Ramos (cell line): ENCODE measurements around the gene DAGLA.

Source experiments
- in situ Hi-C: fragments of 300-500 bp; cut with MboI; formaldehyde crosslinking; loops from one replicate; pipeline ENCODE4 v1.14.3; 2022; ENCODE audit warnings: low sequenced_read_pairs; ENCODE audit not compliant: unreplicated experiment

The DAGLA gene

DNA sequence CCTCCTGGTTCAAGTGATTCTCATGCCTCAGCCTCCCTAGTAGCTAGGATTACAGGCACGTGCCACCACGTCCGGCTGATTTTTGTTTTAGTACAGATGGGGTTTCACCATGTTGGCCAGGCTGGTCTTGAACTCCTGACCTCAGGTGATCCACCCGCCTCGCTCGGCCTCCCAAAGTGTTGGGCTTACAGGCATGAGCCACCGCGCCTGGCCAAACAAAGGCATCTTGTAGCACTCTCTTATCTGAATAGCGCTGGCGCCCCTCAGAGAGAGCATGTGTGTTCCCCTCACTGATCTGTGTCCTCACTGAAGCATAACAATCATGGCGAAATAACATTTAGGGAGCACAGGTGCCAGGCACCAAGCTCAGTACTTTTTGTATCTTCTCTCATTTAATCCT, 7.2 kb downstream of the DAGLA start:
- in situ Hi-C loops: no loop called here

DNA sequence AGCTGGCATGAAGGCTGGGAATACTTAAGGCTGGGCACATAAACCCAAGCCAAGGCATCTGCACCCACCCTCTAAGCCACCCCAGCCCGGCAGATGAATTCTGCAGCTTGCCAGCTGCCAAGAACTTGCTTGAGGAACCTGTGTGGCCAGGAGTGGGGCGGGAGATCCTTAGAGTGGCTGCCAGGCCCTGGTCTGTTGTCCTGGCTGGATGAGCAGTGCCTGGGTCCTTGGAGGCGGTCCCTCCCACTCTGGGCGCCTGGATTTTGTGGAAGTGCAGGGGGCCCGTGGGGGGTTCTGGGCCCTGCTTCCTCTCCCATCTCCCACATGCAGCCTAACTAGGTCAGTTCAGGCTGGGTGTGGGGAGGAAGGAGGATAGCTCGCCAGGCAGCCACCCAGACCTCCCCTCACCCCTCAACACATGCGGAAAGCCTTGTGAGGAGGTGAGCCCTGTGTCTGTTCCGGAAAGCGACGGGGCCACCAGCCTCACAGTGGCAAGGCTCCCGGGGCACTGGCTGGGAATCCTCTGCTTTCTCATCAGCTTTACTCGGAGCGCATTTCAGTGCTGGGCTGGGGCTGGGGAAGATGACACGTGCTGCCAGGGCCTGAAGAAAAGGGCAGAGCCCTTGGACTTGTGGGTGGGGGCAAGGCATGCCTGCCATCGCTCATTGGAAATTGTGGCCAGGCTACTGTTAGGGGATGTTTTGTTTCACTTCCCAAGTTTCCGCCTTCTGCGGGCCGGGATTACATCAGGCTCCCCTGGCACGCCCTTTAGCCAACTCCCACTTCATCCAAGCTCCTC, 8.4 kb downstream of the DAGLA start:
- in situ Hi-C loops: no loop called here

DNA sequence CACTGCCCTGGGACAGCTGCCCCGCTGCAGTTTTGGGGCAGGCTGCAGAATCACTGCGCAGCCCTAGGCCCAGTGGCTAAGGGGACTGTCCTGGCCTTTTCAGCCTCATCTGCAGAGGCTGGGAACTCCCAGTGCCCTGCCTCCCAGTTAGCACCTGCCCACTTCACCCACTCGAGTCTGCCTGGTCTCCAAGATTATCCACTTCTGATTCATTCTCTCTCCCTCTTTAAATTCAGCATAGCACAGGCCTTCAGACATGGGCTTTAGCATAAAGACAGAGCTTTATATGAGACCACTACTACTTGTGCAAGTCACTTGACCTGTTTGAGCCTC, 8.9 kb downstream of the DAGLA start:
- in situ Hi-C loops: no loop called here

DNA sequence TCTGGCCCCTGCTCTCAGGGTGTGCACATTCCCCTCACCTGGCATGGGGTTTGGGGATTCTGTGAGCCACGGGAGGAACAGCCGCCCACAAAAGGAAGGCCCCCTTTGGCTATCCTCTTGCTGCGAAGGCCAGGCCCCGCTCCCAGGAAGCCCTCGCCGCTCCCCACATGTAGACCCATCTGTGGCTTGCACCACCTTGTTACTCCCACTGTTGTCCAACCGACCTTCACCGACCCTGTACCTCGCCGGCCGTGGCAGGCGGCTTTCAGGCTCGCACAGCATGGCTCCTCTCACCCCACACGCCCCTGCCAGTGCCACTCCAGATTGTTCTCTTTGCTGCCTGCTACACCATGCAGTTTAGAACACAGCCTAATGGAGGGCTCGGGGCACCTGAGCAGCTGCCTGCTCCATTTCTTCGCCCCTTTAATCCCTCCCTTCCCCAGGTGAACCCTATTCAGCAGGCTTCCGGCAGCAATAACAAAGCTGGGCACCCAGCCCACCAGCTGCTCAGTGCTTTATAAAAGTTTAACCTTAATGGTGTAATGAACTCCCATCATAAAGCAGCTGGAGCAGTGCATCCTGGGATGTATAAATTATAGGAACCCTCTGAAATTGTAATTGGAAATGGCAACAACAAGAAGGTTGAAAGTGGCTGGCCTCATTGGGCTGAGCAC, 10.7 kb downstream of the DAGLA start:
- in situ Hi-C loops: no loop called here

DNA sequence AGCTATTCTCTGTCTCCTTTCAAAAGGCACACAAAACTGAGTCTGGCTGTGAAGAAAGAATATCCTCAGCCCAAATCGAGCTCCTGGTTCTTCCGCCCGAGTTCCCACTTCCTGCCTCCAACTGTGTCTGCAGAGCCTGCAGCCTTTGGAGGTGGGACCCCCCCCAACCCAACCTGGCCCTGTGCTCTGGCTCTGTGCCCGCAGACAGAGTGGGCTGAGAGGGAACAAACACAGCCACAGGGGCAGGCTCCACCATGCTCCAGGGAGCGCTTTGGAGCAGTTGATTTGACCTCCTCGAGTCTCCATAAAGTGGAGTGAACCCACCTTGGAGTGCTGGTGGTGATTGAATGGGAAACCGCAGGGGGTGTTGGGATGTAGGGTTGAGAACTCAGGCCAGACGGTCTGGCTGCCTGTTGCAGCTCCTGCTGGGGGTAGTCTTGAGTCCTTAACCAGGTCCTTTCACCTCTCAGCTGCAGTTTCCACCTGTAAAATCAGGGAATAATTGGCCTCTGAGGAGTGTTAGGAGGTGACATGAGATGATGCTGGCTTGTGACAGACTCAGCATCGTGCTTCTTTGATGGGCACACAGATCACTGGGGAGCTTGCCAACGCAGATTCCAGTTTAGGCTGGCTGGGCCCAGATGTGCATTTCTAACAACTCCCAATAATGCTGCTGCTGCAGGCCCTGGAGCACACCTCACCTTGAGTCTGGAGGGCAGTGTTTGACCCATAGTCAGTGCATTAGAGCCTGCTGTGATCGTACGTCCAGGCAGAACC, 11.4 kb downstream of the DAGLA start:
- in situ Hi-C loops: no loop called here

DNA sequence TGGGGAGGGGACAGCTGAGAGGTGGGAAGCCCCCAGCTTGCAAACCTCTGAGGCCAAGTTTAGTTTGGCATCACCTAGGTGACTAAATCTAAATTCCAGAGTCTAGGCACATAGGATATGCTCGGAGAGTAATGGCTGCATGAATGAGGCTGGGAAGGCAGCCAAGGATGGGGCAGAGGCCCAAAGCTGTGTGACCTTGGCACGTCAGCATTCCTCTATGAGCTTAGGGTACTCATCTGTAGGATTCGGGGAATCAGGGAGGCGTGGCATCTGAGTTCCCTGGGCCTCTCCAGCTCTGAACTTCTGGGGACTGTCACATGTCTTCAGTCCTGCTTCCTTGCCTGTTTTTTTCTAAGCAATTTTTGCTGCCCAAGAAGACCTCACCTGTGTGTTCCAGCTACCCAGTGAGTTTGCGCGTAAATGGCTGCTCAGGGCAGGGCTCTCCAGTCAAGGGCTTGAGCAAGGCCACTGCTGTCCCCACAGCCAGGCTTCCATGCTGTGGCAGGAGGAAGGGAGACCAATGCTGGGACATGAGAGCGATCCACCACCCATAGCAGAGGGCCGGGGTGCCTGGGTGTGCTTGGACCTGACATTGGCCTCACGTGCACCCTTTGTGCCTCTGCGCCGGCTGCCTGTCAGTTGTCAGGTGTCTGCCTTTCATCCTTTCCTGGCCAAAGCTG, 13.9 kb downstream of the DAGLA start:
- in situ Hi-C loops: no loop called here

DNA sequence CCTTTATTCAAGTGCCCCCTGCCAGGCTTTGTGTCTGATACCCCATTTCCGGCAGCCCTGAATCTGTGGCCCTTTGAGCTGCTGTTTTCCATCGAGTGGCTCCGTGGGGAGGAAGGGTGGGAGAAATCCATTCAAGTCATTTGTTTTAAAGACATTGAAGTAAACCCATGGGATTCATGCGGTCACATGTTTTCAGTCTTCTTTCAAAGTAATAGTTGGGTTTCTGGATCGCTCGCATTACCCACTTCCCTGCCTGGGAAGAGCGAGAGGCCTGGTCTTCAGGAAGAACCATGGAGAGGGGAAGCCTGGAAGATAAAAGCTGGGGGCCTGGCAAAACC, 14.4 kb downstream of the DAGLA start:
- in situ Hi-C loops: no loop called here

DNA sequence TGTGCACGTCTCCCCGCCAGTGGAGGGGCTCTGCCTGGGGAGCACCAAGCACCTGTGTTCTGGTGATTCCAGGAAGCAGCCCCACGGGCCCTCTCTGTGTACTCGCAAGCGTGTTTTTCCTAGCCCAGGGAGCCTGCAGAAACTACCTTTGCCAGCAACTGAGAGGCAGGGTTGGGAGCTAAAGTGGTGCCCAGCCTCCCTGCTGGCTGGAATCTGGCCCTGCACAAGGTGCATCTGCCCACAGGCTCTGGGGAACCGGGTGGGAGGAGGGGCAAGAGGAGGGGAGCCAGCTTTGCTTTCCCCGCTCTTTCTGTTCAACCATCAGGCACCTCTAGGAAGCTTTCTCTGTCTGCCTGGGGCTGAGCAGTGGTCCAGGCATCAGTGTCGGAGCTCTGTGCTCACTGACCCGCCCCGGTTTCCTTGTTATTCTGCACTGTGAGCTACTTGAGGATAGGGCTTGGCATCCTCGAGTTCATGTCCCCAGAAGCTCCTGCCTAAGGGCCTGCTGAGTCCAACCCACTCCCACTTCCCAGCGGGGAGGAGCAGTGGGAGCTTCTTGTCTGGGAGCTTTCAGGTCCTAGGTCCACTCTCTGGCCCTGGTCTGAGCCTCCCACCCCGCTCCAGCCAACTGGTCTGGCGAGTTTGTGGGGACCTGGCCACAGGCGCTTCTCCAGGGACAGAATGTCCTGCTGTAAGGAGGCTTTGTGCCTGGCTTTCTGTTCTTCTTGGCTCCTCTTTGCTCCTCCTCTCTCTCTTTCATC, 14.9 kb downstream of the DAGLA start:
- in situ Hi-C loops: no loop called here

DNA sequence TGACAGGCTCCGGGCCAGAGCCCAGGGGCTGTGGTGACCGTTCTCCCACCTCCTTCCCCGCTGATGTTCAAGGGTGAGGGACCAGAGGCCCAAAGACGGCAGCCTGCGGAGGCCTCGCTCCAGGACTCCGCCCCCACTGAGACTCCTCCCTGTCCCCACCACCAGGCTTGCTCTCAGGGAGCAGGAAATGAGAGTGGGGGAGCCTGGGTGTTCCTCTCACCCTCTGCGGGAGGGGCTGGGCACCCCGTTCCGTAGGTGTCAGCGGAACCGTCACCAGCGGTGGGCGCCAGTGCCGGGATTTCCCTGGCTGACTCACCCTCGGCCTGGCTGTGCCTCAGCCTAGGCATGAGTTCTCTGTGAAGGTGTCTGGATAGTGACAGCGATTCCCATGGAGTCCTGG, 15.7 kb downstream of the DAGLA start:
- in situ Hi-C loops: no loop called here

DNA sequence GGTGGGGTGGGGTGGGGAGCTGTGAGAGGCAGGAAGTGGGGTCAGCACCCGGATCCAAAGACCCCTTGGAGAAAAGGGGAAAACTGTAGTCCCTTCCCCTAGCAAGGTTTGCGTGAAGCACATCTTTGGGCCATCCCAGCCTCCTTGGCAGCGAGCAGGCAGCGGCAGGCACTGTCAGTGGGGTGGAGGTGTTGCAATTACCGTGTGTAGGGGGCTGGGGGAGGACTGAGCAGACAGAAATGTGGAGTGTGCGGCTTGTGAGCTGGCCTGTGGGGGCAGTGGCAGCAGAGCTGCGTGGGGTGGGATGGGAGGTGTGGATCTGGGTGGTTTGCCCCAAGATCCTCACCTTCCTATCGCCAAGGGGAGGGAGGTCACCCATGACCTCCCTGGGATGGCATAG, 16.4 kb downstream of the DAGLA start:
- in situ Hi-C loops: no loop called here

DNA sequence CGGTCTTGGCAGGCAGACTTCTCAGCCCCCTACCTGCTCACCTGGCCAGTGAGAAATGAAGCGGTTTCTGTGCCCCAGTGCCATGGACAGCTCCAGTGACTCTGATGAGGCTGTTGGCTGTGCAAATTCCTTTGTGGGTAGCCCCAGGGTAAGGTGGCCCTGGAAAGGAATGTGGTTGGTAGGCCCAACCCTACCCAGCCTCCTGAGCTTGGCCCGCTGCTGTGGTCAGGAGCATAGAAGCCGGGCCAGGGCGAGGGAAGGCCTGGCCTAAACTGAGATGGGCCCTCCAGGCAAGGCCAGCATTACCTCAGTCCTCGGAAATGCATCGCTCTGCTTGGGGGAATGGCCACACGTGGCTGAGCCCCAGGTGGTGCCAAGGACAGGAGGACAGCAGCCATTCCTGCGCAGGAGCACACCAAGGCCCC, 16.9 kb downstream of the DAGLA start:
- in situ Hi-C loops: no loop called here

DNA sequence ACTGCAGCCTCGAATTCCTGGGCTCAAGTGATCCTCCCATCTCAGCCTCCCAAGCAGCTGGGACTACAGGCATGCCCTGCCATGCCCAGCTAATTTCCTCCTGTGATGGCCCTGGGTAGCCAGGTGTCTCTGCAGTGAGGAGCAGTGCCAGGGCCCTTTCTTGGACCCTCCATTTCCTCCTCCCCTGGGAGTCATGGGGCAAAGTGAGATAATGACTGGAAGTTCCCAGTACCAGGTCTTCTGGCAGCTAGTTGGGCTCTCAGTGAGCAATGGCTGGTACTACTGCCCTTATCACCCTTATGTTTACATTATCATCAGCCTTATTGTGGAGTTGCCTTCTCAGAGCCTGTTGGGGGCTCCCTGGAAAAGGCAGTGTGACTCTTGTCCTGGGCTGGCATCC, 17.6 kb downstream of the DAGLA start:
- in situ Hi-C loops: no loop called here

DNA sequence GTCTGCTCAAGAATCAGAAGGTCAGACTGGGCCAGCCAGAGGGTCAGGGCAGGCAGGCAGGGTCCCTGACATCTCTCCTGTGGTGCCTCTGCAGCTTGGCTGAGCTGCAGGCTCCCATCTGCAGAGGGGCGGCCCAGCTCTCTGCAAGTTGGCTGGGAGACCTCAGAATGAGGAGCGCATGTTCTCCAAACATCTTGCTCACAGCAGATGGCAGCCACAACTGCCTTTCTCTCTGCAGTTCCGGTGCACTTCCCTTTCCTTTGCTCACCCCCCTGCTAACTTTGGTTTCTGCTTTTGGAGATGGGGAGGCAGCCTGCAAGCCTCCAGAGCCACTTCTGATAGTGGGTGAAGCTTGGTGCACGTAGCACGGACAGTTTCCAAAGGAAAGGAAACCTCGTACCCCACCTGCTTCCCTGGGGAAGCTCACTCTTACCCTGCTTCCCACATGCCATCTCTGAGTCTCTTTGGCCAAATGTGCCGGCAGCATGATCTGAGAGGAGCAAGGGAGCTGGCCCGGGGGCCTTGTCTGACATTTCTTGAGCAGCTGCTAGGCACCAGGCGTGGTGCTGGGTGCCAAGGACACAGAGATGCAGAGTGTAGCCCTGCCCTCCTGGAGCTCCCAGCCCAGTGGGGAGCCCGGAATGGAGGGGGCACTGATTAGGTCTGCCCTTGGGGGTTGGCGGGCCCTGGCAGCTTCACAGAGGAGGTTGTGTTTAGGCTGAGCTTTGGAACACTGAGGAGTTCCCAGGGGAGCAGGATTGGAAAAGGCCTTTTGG, 18.2 kb downstream of the DAGLA start:
- in situ Hi-C loops: no loop called here

DNA sequence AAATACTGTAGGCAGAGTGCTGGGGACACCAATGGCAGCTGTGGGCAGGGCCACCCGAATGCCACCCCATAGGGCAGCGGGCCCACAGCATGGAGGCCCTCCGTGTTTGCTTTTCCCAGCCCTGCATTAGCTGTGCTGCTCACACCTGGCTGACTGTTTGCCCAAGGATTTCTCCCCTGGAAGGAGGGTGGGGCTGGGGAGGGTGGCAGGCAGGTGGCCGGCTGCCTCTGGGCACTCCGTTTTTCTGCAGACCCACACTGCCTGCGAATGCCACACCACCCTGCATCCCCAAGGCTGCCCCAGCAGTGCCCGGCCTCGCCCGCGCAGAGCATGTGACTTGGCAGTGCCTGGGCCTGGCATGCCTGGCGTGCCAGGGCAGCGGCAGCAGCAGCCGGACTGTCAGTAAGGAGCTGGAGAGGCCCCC, 19.6 kb downstream of the DAGLA start:
- in situ Hi-C loops: no loop called here

DNA sequence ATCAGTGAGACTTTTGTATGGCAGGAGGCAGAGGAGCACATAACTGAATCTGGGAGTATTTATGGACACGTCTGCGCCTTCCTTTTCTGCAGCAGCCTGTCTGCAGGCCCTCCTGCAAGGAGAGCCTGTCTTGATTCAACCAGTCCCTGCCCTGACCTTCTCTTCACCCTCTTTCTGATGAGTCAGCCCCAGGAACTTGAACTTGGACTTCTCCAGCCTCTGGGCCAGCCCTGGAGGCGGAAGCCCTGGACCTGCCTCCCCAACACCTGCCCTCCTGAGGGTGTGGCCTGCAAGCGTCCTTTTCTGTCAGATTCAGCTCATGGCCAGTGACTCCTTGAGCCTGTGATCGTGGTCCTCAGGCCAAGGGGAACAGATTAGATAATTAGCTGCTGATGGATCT, 20.0 kb downstream of the DAGLA start:
- in situ Hi-C loops: no loop called here

DNA sequence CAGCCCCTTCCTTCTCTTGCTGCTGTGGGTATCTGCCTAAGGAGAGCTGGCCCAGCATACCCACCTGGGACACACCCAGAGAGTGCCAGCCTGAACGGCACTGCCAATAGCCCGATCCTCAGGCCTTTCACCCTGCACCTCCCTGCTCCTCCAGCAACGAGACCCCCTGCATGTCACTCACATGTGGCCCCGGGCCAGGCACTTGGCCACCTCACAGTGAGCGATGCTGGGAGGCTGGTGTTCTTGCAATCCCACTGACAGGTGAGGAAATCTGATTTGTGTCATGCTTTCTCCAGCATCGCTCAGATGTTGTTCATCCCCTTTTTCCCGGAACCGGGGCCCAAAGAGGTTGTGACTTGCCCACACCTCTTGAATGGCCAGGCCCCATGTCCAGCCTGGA, 20.5 kb downstream of the DAGLA start:
- in situ Hi-C loops: no loop called here

DNA sequence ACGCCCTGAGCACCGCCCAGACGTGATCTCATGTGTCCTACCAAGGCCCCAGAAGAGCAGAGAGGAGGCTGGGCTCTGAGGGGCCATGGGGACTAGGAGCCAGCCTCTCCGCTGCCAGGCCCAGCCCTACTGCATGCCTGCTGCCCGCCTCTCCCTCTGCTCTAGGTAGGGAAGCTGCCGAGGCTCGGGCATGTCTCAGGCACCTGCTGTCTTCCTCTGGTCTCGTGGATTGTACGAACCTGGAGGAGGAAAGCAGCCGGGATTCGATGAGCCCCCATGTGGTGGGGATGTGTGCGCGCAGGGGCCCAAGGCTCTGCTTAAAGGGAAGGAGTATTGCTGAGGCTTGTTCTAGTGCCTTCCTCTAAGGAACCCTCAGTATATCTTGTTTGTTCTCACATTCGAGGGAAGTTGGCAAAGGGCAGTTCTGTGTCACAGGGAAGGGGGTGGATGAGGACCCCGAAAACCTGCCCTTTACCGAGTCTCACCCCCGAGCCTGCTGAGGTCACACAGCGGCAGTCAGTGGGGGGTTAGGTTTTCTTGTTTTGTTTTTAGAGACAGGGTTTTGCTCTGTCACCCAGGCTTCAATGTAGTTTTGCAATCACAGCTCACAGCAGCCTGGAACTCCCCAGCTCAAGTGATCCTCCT, 21.2 kb downstream of the DAGLA start:
- in situ Hi-C loops: no loop called here

DNA sequence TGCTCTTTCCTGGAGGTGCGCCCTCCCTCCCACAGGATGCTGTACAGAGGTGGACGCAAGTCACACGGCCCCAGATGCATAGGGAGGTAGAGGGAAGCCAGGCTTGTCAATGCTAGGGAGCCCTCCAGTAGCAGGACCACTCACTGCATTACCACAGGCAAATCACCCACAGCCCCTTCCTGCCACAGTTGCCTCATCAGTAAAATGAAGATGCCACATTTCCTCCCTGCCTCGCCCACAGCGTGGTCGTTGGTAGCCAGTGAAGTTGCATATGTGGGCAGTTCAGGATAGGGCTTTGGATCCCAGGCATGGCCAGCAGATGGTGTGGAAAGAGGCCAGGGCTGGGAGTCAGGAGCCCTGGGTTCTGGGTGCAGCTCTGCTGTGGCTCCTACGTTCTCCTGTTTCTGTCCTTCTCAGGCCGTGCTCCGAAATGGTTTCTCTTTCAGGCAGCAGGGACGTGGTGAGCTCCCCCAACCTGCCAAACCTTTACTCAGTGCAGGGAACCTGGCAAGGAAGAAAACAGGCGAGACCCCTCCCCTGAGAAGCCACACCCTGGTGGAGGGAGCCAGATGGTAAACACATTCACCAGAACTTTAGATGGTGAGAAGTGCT, 22.6 kb downstream of the DAGLA start:
- in situ Hi-C loops: no loop called here

DNA sequence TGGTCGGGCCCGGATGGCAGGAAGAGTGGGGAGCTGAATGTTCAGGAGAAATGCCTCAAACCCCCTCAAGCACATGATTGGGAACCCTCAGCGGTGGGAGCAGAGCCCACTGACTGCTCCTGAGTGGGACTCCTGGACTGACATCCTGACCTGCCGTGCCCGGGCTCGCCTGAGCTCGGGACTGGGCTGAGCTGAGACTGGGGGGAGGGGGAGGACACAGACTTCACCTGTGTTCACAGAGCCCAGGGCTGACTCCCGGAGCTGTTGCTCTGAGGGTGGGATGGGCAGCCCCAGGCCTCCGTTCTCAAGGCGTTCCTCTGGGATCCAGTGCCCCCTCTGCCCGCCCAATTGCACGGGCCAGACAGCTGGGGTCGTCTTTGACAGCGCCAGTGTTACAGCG, 24.6 kb downstream of the DAGLA start:
- in situ Hi-C loops: no loop called here
